BJ (cell line): Measurements from ENCODE around the gene BSPRY. TPM values are rescaled to one million over a fixed set of nuclear protein-coding genes. Genes with fewer than 3 reads are reported as not detected.
A peak's percentile ranks its signal among the peaks of the same experiment; 100 is the strongest.
"Not testable (repeated sequence)": the region's sequence is repeated elsewhere in the genome, so short reads cannot be mapped to it uniquely, and the experiment has no call there.

Source experiments
- CTCF ChIA-PET: fragments of 350-600 bp; formaldehyde crosslinking; extraction: SDS; loops from one replicate; lab custom pipeline; 2021; ENCODE audit warnings: antibody characterized with exemption, inconsistent platforms; lab: Yijun Ruan, JAX
- POLR2A ChIA-PET: fragments of 300-600 bp; sonication (Branson Sonifier 250); formaldehyde crosslinking; extraction: SDS; loops from one replicate; lab custom pipeline; 2021; ENCODE audit warnings: antibody characterized with exemption; lab: Charles Lee
- DNase-seq: peaks from one replicate; pipeline ENCODE4 v3.0.0-alpha.2; 2011; ENCODE audit warnings: low read depth
- H3K27me3 ChIP-seq: 2 replicates; pipeline ENCODE4 v1.6.0; 2011; ENCODE audit warnings: low read length; ENCODE audit not compliant: control insufficient read depth, insufficient read depth
- H3K36me3 ChIP-seq: 2 replicates; pipeline ENCODE4 v1.5.1; 2011; ENCODE audit warnings: low read length; ENCODE audit not compliant: control insufficient read depth, insufficient read depth
- H3K4me3 ChIP-seq: 2 replicates; pipeline ENCODE4 v1.5.1; 2011; ENCODE audit warnings: low read depth, mild to moderate bottlenecking, control low read depth, low read length
- polyA plus RNA-seq: library from polyadenylated mRNA; depleted of rRNA; stranded (reverse); fragments of >200 nt; gene quantifications from 2 replicates; pipeline ENCODE4 v1.2.3, GENCODE V29; 2011
- TF ChIP-seq, protein P1 (sequence below): IDR thresholded peaks from 2 replicates; pipeline ENCODE4 v1.5.1; 2011; ENCODE audit warnings: low read depth, mild to moderate bottlenecking, control low read depth, inconsistent platforms, low read length, moderate library complexity; ENCODE audit not compliant: insufficient read depth

The BSPRY gene
- polyA plus RNA-seq, 1 experiment, result not detected

GRCh38 chr9:113401027-113401792, 51.9 kb downstream of the BSPRY start, which contains the start of gene ALAD:
Gene ALAD (minus strand): TSS chr9:113401284. CDS start chr9:113393559, 7,725 bp downstream.
- peak; percentile 87 for DNase-seq
- H3K4me3 ChIP-seq, result peak within 1 kb of the TSS; percentile 76
- no peaks in the 10 kb centered on the region for H3K36me3 ChIP-seq
- CTCF ChIA-PET, result interaction anchor here (0.5 to 10.2 kb wide), 27 partner anchors 8 to 1972 kb away, joined by 3 to 74 read pairs (median 4); partner anchors contain the start of genes BSPRY, C9orf43, CDC26 and HDHD3
- POLR2A ChIA-PET, result interaction anchor here (0.5 to 1.4 kb wide), 4 partner anchors 9 to 251 kb away, joined by 3 to 8 read pairs (median 4); partner anchors contain the start of genes C9orf43, POLE3, SLC31A2 and WDR31
- TF ChIP-seq, protein P1, sequence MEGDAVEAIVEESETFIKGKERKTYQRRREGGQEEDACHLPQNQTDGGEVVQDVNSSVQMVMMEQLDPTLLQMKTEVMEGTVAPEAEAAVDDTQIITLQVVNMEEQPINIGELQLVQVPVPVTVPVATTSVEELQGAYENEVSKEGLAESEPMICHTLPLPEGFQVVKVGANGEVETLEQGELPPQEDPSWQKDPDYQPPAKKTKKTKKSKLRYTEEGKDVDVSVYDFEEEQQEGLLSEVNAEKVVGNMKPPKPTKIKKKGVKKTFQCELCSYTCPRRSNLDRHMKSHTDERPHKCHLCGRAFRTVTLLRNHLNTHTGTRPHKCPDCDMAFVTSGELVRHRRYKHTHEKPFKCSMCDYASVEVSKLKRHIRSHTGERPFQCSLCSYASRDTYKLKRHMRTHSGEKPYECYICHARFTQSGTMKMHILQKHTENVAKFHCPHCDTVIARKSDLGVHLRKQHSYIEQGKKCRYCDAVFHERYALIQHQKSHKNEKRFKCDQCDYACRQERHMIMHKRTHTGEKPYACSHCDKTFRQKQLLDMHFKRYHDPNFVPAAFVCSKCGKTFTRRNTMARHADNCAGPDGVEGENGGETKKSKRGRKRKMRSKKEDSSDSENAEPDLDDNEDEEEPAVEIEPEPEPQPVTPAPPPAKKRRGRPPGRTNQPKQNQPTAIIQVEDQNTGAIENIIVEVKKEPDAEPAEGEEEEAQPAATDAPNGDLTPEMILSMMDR, result peak; percentile 95
- H3K27me3 ChIP-seq, result no peaks in the 10 kb centered on the region

- no peaks in the 10 kb centered on the region for H3K27me3 ChIP-seq
- TF ChIP-seq, protein P1, result no peak
- ChIA-PET POLR2A (interaction anchor here (0.7 kb wide), 1 partner anchor 52 kb away, joined by 18 read pairs; no protein-coding TSS in a partner anchor), CTCF (interaction anchor here (0.6 to 10.2 kb wide), 6 partner anchors 9 to 188 kb away, joined by 3 to 74 read pairs (median 4); partner anchors contain the start of genes CDC26, PRPF4 and WDR31)
- peaks cover 1% of the 10 kb centered on the region; the same call in 1 of the 2 replicates for H3K36me3 ChIP-seq
- no peak for DNase-seq
- no peak overlapping the region for H3K4me3 ChIP-seq
Observed at GRCh38 chr9:113403646-113404045, 54.3 kb downstream of the BSPRY start.

- H3K4me3 ChIP-seq, POLR2A ChIA-PET, H3K27me3 ChIP-seq, H3K36me3 ChIP-seq, DNase-seq: not testable (repeated sequence)
- CTCF ChIA-PET, result interaction anchor here (0.9 to 10.2 kb wide), 6 partner anchors 10 to 213 kb away, joined by 3 to 74 read pairs (median 4); partner anchors contain the start of genes CDC26, PRPF4 and RNF183
Observed at GRCh38 chr9:113406353-113406752, 57.0 kb downstream of the BSPRY start.

- H3K27me3 ChIP-seq, POLR2A ChIA-PET, H3K4me3 ChIP-seq, H3K36me3 ChIP-seq, DNase-seq: not testable (repeated sequence)
- TF ChIP-seq, protein P1, result peak; percentile 84
- CTCF ChIA-PET, result interaction anchor here (1.0 to 10.2 kb wide), 7 partner anchors 7 to 175 kb away, joined by 3 to 74 read pairs (median 3); partner anchors contain the start of genes ALAD, CDC26, PRPF4 and RNF183
Observed at GRCh38 chr9:113406873-113407511, 57.7 kb downstream of the BSPRY start.

GRCh38 chr9:113409481-113409880, 60.1 kb downstream of the BSPRY start:
- Histone ChIP-seq H3K36me3 (peaks cover 1% of the 10 kb centered on the region; the same call in 1 of the 2 replicates), H3K4me3 (peak overlapping the region; percentile 99), H3K27me3 (no peaks in the 10 kb centered on the region)
- no peak for DNase-seq
- ChIA-PET POLR2A (interaction anchor here (1.0 to 1.3 kb wide), 4 partner anchors 8 to 206 kb away, joined by 3 to 8 read pairs (median 5); partner anchors contain the start of genes ALAD, CDC26 and PRPF4), CTCF (interaction anchor here (1.3 to 6.3 kb wide), 6 partner anchors 10 to 246 kb away, joined by 4 to 45 read pairs (median 6); partner anchors contain the start of genes ALAD, CDC26 and PRPF4)
- TF ChIP-seq, protein P1, result no peak
